Measurements from ENCODE around the gene ZP4.
"Not testable (repeated sequence)": the region's sequence is repeated elsewhere in the genome, so short reads cannot be mapped to it uniquely, and the experiment has no call there.

The ZP4 gene

GRCh38 chr1:237873487-237874211 is 17.1 kb downstream of the ZP4 start:
- no peak for DNase-seq

GRCh38 chr1:237868817-237869600 is 21.7 kb downstream of the ZP4 start:
- DNase-seq, result no peak

DNA sequence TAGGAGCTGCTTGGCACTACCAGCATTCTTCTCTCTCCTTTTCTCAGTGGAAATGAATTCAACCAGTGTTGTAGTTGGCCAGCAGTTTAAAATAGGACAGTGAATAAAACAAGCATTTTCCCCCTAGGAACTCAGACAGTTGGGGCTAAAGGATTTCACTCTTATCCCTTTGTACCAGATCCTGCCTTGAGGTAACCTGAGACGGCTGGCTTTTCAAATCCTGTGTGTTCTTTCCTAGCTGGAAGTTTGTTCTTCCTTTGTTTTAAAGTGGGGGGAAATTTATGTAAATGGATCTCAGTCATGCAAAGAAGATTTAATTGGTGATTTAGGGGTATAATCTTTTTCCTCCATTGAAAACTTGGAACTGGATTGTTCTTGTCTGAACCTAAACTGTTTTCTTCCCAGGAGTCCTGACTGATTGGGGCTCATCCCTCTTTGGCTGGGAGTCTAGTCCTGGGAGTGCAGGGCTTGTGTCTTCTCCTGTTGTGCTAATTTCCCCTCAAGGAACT is 23.3 kb downstream of the ZP4 start:
- DNase-seq, result no peak

DNA sequence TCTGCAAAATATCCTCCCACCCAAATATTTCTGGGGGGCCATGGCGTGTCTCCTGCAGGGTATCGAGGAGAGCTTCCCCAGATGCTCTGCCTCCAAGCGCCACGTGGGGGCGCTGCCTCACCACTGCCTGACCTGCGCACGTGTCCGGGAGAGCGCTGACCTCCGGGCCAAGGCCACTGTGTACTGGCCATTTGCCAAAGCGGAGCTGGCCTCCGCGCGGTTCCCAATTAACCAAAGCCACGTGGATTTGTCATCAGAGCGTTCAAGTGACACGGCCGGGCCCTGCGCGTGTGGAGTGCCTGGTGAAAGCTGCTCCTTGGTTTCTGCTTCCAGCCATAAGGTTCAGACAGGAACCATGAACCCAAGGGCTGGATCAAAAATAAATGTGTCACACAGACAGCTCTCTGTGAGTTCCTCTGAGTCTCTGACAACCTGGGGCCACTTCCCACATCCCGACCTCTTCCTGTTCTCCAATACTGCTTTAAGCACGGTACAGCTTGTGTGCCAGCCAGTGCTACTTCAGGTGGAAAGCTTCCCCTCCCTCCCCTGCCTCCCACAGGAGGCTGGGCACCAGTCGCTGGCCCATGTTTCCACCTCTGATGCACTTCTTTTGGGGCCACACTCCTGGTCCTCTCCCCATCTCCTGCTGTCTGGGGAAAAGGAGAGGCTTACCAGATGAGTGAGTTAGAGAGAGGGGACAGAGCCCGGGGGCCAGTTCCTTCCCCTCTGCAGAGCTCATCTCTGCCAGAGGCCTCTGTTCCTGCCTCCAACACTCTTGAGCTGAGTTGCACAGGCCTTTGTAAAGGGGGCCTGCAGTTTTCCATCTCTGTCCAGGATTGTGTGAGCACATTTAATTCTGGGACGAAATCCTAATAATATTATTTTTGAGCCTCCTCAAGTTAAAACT is 26.1 kb downstream of the ZP4 start:
- no peak for DNase-seq

DNA sequence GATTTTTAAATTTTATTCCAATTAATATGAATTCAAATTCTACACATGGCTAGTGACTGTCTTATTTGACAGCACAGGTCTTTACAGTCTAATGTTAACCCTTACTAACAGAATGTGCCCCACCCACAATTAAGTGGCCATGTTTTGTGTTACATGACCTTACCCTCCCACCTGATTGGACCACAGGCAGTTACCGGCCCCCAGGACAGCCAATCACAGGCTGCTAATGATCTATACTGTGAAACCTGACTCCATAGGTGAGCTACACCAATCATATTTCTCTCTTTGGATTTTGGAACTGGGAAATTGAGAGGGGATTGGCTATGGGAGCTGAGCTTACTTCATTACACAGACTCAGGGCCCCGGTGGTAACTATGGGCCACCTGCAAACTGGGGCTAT is 27.5 kb downstream of the ZP4 start:
- DNase-seq, result no peak

DNA sequence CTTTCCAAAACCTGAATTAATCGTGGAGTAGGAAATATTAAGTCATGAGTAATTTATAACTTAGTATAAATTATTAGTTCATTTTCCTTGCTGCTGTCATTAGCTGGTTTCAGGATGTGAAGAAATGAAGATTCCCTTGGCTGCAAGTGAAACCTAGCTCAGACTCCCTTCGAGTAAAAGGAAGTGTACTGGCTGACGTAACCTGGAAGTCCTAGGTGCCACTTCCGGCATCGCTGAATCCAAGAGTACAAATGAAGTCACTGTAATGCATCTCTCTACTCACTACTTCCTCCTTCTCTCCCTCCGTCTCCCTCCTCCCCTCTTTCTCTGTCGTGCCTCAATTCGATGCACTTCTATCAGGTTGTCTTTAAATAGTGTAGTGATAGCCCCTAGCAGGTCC is 28.8 kb downstream of the ZP4 start:
- no peak for DNase-seq

DNA sequence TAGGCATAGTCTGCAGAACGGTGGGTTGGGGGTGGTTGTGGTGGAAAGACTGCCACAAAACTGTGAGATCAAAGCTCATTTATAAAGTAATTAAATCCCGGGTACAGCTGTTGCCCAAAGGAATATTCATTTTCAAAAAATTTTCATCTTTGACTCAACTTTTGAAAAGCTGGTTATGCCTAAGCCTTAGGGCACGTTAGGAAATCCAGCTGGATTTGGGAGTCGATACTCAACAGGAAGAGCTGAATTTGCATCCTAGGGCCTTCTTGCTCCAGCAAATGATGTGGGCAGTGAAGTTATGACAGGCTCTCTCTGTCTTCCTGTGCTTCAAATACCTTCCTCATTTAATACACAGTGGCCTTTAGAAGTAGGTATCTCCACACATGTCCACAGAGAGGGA is 31.7 kb downstream of the ZP4 start:
- DNase-seq, result no peak

DNA sequence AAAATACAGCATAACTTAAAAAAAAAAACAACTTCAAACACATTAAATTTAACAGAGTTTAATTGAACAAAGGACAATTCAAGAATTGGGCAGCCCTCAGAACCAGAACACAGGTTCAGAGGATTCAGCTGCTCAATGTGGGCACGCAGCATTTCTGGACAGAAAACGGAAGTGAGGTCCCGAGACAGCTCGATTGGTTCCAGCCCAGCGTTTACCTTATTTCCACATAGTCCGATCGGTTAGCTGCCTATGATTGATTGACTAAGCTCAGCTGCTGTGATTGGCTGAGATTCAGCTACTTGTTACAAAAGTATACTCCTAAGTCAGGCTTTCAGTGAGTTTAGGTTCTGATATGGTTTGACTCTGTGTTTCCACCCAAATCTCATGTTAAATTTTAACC is 33.3 kb downstream of the ZP4 start:
- DNase-seq, result no peak

- no peak for DNase-seq
These were observed 38.4 kb downstream of the ZP4 start for GRCh38 chr1:237852342-237852741.

DNA sequence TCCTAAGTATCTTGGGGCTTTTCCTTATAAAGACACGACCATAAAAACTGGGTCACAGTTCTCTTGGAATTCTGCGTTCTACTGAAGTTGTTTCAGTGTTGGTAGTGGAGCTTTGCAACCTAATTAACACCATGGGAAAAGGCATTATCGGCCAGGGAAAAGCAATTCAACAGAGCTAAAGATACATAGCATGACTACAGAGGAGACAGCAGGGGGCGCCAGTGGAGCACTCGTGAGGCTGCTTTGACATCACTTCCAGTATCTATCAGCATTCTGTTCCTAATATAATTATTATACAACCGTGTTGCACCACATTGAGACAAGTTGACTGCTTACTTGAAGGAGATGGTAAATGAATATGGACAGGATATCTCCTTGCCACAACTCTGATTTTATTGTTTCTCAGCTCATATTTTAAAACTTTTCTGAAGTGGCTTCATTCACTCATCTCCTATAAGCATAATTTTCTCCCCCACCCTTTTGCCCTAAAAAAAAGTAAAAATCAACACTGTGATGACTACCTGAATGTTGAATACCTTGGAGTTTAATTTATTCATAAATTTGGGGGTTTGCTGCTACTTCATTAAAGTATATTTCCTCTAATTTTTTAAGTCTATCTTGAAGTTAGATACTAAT is 39.4 kb downstream of the ZP4 start:
- DNase-seq, result no peak

- DNase-seq, result not testable (repeated sequence)
These were observed 47.2 kb downstream of the ZP4 start for GRCh38 chr1:237843516-237843915.

- DNase-seq, result no peak
These were observed 49.2 kb downstream of the ZP4 start for GRCh38 chr1:237841485-237841884.

DNA sequence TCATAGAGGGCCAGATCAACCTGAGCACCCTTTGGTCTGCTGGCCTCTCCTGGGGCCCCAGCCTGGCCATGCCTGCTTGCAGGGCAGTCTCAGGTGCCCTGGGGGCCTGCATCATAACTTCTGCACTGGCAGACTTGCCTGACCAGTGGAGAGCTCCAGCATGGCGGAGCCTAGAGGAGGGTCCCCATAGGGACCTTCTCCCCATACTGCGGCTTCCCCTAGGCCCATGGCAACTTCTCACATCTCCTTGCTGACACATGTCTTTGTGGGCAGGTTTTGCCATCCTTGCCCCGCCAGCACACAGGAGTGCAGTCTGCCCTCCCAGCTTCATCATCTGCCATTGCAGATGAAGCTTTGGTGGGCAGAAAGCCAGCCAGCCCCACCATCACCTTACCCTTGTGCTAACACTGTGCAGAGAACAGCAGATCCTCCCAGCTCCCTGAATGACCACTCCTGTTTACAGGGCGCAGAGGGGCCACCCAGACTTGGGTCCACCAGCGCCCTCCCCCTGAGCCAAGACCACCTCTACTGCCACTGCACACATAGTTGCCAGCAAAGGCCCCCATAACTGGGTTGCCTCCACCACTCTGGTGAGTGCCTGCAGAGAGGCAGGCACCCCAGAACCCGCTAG is 51.7 kb downstream of the ZP4 start:
- no peak for DNase-seq

DNA sequence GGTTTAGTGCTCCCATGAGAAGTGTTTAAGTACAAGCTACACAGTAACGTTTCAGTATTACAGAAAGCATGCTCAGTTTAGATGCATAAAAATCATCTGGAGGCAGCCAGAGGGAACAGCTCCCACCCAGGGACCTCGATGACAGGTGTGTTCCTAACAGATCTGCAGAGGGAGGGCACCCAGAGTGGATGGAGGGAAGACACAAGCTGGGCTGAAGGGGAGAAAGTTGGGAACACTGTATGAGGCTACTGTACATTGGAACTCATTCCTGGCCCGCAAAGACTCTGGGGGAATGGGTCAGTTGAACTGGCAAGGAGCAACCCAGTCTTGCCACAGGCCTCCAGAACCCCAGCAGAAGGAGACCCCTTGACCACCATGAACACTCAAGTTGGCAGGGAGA is 52.4 kb downstream of the ZP4 start:
- DNase-seq, result no peak

DNA sequence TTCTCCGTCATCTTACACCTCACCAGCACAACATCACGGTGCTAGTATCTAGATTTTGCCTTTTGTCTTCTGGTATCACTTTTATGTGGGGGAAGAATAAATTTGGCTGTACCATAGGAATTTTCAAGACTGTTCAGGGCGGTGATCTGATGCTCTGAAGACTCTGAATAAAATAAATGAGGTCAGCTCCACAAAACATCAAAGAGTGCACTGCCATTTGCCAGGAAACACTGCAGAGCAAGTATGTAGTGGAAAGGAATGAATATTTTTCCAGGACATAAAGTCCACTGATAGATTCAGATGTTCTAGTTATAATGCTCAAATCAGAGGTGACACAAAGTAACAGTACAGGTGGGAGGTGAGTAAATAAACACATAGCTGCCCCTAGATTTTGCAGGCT is 56.3 kb downstream of the ZP4 start:
- DNase-seq, result no peak

DNA sequence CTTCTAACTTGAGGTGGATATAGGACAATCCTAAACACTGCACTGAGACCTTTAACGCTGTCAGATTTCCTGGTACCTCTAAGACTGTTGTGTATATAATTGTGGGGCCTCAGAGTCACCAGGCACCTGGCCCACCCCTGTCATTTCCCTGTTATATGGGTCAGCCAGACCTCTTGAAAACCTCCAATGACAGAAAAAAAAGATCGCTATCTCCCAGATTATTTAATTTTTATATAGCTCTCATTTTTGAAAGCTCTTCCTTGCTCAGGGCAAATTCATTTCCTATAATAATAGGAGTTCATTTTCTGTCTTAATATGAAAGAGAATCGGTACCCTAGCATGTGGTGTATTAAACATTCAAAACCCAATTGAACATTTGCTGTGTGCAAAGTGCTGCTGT is 56.7 kb downstream of the ZP4 start:
- DNase-seq, result no peak

- DNase-seq, result no peak
These were observed 57.9 kb downstream of the ZP4 start for GRCh38 chr1:237832858-237833257.

Measured in HCEC 1CT (cell line).